Measurements from ENCODE around the gene SMC1A. TPM values are rescaled to one million over a fixed set of nuclear protein-coding genes. Genes with fewer than 3 reads are reported as not detected.
"Not testable (repeated sequence)": the region's sequence is repeated elsewhere in the genome, so short reads cannot be mapped to it uniquely, and the experiment has no call there.

SMC1A gene
- total RNA-seq, 2 experiments from 2014 or later = 148 to 161 TPM

DNA sequence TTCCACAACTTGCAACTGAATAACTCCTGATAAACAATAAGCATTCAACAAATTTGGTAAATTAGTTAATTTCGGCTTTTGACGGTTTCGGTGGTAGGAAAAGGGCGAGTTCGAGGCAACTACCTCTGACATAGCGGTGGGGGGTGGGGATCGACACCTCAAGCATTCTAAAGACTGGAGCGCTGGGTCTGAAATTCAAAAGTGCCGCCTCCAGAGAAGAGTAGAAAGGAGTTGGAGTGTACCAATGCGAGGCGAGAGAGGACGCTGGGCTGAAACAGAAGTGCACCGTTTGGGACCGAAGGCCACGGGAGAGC is 725 bp downstream of the SMC1A start:
- no peak for DNase-seq
- Mint-ChIP-seq H3K4me3 (peak overlapping the region; percentile 90), H3K27ac (peak overlapping the region; percentile 97), H3K27me3 (no peaks in the 10 kb centered on the region), H3K4me1 (ENCODE audit: low read depth) (peaks cover 24% of the 10 kb centered on the region), H3K9me3 (no peaks in the 10 kb centered on the region), H3K36me3 (peaks cover 15% of the 10 kb centered on the region)
- POLR2A ChIA-PET = interaction anchor here (0.6 to 1.9 kb wide), 4 partner anchors 14 to 1115 kb away, joined by 3 to 11 read pairs (median 6); partner anchors contain the start of gene HSD17B10
- CTCF ChIA-PET = interaction anchor here (1.2 to 1.8 kb wide), 3 partner anchors 10 to 104 kb away, joined by 3 to 9 read pairs (median 7); no protein-coding TSS in a partner anchor
- intact Hi-C loops (cut with micrococcal nuclease) = loop anchor here (1.0 to 10.0 kb wide), 2 partner anchors 13 to 623 kb away; partner anchors contain the start of genes HSD17B10 and PHF8

DNA sequence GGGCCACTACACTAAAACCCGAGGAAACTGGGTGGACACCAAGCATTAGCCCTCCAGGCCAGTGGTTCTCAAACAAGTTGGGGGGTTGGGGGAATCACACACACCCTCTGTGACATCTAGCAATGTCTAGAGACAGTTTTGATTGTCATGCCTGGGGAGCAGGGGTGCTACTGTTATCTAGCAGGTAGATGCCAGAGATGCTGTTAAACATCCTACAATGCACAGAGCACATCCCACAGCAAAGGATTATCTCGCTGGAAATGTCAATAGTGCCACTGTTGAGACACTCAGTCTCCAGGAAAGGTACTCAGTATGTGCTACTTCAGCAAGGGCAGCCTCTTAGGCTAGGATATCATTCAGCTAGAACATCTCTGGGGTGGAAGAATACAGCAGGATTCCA is 1.3 kb downstream of the SMC1A start:
- H3K9me3 Mint-ChIP-seq = no peaks in the 10 kb centered on the region
- intact Hi-C loops (cut with micrococcal nuclease) = loop anchor here (10.0 kb wide), 1 partner anchor 624 kb away; the partner anchor contains the start of gene PHF8
- ChIA-PET CTCF (interaction anchor here (1.3 kb wide), 1 partner anchor 61 kb away, joined by 3 read pairs; no protein-coding TSS in a partner anchor), POLR2A (interaction anchor here (1.3 kb wide), 1 partner anchor 25 kb away, joined by 4 read pairs; no protein-coding TSS in a partner anchor)
- peaks cover 24% of the 10 kb centered on the region for H3K4me1 Mint-ChIP-seq (ENCODE audit: low read depth)
- H3K27me3 Mint-ChIP-seq = no peaks in the 10 kb centered on the region
- peaks cover 15% of the 10 kb centered on the region for H3K36me3 Mint-ChIP-seq
- no peak for DNase-seq
- H3K27ac Mint-ChIP-seq = peak overlapping the region; percentile 97
- peak overlapping the region; percentile 90 for H3K4me3 Mint-ChIP-seq

DNA sequence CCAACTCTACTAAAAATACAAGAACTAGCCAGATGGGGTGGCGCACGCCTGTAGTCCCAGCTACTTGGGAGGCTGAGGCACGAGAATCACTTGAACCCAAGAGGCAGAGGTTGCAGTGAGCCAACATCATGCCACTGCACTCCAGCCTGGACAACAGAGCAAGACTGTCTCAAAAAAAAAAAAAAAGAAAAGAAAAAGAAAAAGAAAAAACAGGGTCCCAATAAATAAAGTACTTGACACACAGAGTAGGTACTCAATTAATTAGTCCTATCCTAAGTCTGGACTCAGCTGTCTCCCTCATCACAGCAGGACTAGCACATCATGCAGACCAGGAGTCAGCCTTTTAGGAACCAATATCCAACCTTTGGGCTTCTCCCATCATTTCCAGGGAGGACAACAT is 2.1 kb downstream of the SMC1A start:
- CTCF ChIA-PET = interaction anchor here (1.3 kb wide), 1 partner anchor 62 kb away, joined by 3 read pairs; no protein-coding TSS in a partner anchor
- peak overlapping the region; percentile 90 for H3K4me3 Mint-ChIP-seq
- intact Hi-C loops (cut with micrococcal nuclease) = loop anchor here (10.0 kb wide), 1 partner anchor 624 kb away; the partner anchor contains the start of gene PHF8
- H3K9me3 Mint-ChIP-seq, DNase-seq, H3K27me3 Mint-ChIP-seq, POLR2A ChIA-PET, H3K27ac Mint-ChIP-seq: not testable (repeated sequence)
- H3K36me3 Mint-ChIP-seq = peaks cover 15% of the 10 kb centered on the region
- peaks cover 24% of the 10 kb centered on the region for H3K4me1 Mint-ChIP-seq (ENCODE audit: low read depth)

DNA sequence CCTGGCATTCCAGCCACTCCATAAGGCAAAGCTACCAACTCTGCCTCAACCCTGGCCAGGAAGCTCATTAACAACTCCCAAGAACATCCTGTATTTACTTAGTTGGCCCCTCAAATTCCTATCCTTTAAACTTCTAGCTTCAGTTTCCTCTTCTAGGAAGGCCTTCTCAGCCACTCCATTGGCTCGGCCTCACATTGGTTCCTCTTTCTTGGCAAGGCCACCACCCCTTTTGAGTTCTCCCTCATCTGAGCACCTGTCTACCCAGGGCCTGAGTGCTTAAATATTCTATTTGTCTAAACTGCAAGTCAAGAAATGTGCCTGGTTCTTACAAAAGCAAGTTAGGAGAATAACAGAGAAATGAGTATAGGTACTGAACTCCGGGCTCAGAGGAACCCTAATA is 10.0 kb downstream of the SMC1A start:
- Mint-ChIP-seq H3K36me3 (peaks cover 34% of the 10 kb centered on the region), H3K9me3 (no peaks in the 10 kb centered on the region), H3K27ac (no peak overlapping the region), H3K4me3 (no peak overlapping the region), H3K27me3 (no peaks in the 10 kb centered on the region), H3K4me1 (ENCODE audit: low read depth) (peaks cover under 1% of the 10 kb centered on the region)
- ChIA-PET POLR2A (no interaction called here), CTCF (interaction anchor here (1.2 kb wide), 1 partner anchor 10 kb away, joined by 3 read pairs; the partner anchor contains the start of genes RIBC1 and SMC1A)
- intact Hi-C loops (cut with micrococcal nuclease) = no loop called here
- no peak for DNase-seq

DNA sequence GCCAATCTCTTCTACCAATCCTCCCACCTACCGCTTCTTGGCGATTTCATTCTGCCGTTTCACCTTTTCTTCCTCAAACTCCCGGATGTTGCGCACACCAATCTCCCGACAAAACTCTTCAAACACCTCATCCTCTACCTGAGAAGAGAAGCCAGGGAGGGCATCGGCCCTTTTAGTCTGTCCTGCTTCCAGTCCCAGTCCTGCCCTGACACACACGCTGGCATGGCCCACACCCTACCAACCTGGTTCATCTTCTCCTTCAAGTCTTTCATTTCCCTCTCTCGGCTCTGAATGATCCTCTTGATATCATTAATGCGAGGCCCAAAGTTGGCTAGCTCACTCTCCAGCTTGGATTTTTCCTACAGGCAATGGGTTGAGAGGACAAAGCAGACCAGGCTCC is 18.9 kb downstream of the SMC1A start:
- ChIA-PET POLR2A (no interaction called here), CTCF (no interaction called here)
- no peak overlapping the region for H3K4me3 Mint-ChIP-seq
- no peaks in the 10 kb centered on the region for H3K27me3 Mint-ChIP-seq
- no peaks in the 10 kb centered on the region for H3K9me3 Mint-ChIP-seq
- no peak overlapping the region for H3K27ac Mint-ChIP-seq
- intact Hi-C loops (cut with micrococcal nuclease) = no loop called here
- H3K4me1 Mint-ChIP-seq (ENCODE audit: low read depth) = no peaks in the 10 kb centered on the region
- DNase-seq = no peak
- peaks cover 31% of the 10 kb centered on the region for H3K36me3 Mint-ChIP-seq

DNA sequence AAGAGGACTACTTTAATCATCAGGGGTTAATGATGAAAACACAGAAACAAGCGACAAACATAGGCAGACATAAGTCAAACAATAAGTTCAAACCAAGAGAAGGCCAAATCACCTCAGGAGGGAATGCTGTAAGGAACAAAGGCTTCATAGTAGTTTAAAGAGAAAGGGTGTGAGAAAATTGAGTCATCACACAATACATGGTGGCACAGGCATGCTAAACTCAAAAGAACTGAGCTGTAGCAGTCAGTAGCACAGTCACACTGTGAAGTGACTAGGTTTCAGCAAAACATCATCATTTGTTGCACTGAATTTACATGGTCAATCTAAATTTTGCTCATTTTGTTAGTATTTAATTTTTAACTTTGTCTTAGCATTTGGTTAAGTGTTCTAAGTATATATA is 24.2 kb downstream of the SMC1A start:
- ChIA-PET POLR2A (interaction anchor here (1.0 kb wide), 1 partner anchor 25 kb away, joined by 3 read pairs; the partner anchor contains the start of genes RIBC1 and SMC1A), CTCF (interaction anchor here (0.6 to 1.2 kb wide), 2 partner anchors 29 to 49 kb away, joined by 3 to 4 read pairs; no protein-coding TSS in a partner anchor)
- Mint-ChIP-seq H3K27ac (peak overlapping the region; percentile 18), H3K36me3 (peaks cover 31% of the 10 kb centered on the region), H3K4me1 (ENCODE audit: low read depth) (no peaks in the 10 kb centered on the region), H3K4me3 (no peak overlapping the region), H3K9me3 (no peaks in the 10 kb centered on the region), H3K27me3 (no peaks in the 10 kb centered on the region)
- intact Hi-C loops (cut with micrococcal nuclease) = no loop called here
- no peak for DNase-seq

DNA sequence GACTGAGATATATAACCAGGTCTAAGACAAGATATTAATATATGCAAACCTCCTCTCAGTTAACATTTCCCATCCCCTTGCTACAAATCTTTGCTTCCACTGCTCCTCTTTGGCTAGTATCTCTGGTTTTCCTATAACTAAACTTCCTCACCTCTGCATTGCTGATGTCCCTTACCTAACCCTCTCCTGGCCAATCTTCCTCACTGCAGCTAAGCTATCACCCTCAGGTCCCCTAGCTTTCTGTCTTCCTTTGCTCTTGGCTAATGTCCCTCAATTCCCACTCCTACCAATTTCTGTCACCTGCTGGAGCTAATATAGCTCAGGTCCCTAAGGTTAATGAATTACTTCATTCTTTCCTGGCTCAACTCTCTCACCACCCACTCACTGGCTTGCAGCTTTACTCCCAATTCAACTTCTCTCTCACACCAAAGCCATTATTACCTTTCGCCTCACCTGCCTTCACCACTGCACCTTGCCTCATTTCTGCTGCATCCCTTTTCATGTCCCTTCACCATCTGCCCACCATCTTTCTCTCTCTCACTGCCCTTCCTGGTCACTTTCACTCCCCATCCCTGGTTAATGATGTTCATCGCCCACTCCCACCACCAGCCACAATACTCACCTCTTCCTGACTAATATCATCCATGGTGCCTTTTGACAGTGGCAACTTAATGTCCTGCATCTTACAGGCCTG is 26.7 kb downstream of the SMC1A start:
- ChIA-PET CTCF (interaction anchor here (1.2 to 1.4 kb wide), 2 partner anchors 50 to 86 kb away, joined by 3 to 4 read pairs; no protein-coding TSS in a partner anchor), POLR2A (no interaction called here)
- Mint-ChIP-seq H3K4me1 (ENCODE audit: low read depth) (no peaks in the 10 kb centered on the region), H3K27me3 (no peaks in the 10 kb centered on the region), H3K4me3 (no peak overlapping the region), H3K36me3 (peaks cover 21% of the 10 kb centered on the region), H3K9me3 (no peaks in the 10 kb centered on the region), H3K27ac (no peak overlapping the region)
- no peak for DNase-seq
- intact Hi-C loops (cut with micrococcal nuclease) = no loop called here

DNA sequence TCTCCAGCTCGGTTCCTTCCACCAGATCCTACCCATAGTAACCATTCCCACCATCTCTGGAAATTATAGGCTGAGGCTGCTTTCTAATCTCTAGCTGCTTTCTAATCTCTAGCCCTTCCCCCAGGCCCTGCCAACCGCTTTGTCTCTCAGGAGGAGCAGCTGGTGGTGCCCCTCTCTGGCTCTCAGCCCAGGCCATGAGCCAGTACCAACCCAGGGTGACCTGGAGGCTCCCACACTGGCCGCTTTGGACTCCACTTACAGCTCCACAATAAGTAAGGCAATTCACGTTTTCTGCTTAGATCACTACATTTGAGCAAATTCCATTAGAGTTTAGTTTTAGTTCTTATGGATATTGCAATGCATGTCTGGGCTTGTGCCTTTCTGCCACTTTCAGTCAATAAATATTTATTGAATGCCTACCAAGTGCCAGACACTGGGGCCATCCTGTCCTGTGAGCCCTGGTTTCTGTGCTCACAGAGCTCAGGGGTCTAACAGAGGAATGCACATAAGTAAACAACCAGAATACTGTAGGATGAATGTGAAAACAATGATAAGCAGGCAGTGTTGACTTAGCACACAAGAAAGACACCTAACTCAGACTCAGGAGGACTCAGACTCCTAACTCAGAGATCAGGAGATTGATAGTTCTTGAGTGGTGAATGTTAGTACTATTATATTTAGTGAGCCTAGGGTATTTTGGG is 38.9 kb downstream of the SMC1A start:
- ChIA-PET CTCF (interaction anchor here (1.1 kb wide), 1 partner anchor 63 kb away, joined by 3 read pairs; no protein-coding TSS in a partner anchor), POLR2A (no interaction called here)
- intact Hi-C loops (cut with micrococcal nuclease) = no loop called here
- no peak for DNase-seq
- Mint-ChIP-seq H3K4me1 (ENCODE audit: low read depth) (no peaks in the 10 kb centered on the region), H3K36me3 (peaks cover 37% of the 10 kb centered on the region), H3K4me3 (no peak overlapping the region), H3K27ac (no peak overlapping the region), H3K27me3 (no peaks in the 10 kb centered on the region), H3K9me3 (no peaks in the 10 kb centered on the region)

DNA sequence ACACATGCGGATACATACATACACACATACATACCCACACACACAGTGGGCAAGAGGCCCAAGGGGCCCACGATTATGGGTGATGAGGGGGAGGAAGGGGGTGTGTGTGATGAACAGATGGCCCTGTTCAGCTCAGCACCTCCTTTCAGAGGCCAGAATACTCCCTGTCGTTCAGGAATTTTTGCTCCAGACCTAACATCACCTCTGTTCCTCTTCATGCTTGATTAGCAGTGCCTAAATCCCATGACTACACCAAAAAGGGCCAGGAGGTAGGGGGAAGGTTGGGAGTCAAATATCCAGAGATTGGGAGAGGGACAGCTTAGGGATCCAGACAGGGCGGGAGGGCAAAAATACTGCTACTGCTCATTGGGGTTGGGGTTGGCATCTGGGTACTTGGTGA is 42.7 kb downstream of the SMC1A start:
- H3K4me3 Mint-ChIP-seq = no peak overlapping the region
- H3K4me1 Mint-ChIP-seq (ENCODE audit: low read depth) = no peaks in the 10 kb centered on the region
- no peaks in the 10 kb centered on the region for H3K27me3 Mint-ChIP-seq
- no peak overlapping the region for H3K27ac Mint-ChIP-seq
- no peaks in the 10 kb centered on the region for H3K9me3 Mint-ChIP-seq
- no peak for DNase-seq
- H3K36me3 Mint-ChIP-seq = peaks cover 39% of the 10 kb centered on the region
- intact Hi-C loops (cut with micrococcal nuclease) = no loop called here
- POLR2A ChIA-PET = no interaction called here
- CTCF ChIA-PET = interaction anchor here (1.0 to 1.9 kb wide), 3 partner anchors 56 to 66 kb away, joined by 3 to 6 read pairs (median 5); no protein-coding TSS in a partner anchor

DNA sequence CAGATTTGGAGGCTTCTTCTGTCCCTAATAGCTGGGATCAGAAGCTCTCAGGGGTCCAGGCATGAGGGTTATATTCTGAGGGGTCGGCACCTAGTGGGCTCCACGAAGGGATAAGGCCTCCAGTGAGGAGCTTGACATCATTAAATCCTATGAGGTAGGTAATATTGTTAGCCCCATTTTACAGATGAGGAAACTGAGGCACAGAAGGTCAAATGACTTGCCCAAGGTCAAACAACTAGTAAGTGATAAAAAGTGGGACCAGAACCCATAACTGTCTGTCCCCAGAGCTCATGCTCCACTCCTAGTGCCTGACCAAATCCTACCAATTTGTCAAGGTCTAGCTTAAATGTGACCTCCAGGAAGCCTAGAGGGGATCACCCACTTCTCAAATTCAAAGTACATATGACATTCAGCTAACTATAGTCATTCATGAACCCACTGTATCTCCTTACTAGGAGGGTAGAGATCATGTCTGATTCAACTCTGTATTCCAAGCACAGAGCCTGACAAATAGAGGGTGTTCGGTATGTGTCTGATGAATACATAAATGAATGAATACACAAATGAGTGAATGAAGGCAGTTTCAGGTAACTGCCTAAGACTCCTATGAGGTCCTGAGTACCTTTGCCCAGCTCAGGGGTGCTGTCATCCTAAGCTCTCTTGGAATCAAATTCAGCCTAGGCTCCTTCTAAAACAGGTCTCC is 43.3 kb downstream of the SMC1A start:
- DNase-seq = no peak
- no peaks in the 10 kb centered on the region for H3K4me1 Mint-ChIP-seq (ENCODE audit: low read depth)
- H3K4me3 Mint-ChIP-seq = no peak overlapping the region
- intact Hi-C loops (cut with micrococcal nuclease) = no loop called here
- H3K27me3 Mint-ChIP-seq = no peaks in the 10 kb centered on the region
- H3K27ac Mint-ChIP-seq = no peak overlapping the region
- ChIA-PET CTCF (interaction anchor here (0.8 to 1.9 kb wide), 4 partner anchors 56 to 103 kb away, joined by 3 to 6 read pairs (median 4); no protein-coding TSS in a partner anchor), POLR2A (no interaction called here)
- no peaks in the 10 kb centered on the region for H3K9me3 Mint-ChIP-seq
- peaks cover 37% of the 10 kb centered on the region for H3K36me3 Mint-ChIP-seq

DNA sequence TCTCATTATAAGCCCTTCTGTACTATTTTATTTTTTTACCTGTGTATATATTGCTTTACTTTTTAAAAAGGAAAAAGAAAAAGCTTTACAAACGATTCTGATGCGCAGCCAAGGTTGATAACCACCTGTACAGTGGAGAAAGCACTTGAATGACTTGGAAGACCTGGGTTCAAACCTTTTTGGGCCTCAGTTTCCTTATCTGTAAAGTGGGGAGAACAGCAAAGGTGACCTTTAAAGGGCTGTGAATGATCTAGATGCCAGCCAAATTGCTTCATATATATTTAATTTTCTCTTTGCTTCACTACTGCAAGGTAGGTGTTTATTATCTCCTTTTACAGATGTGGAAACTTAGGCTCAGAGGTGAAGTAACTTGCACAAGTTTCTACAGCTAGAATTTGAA is 45.0 kb downstream of the SMC1A start:
- CTCF ChIA-PET = no interaction called here
- no peaks in the 10 kb centered on the region for H3K9me3 Mint-ChIP-seq
- intact Hi-C loops (cut with micrococcal nuclease) = no loop called here

DNA sequence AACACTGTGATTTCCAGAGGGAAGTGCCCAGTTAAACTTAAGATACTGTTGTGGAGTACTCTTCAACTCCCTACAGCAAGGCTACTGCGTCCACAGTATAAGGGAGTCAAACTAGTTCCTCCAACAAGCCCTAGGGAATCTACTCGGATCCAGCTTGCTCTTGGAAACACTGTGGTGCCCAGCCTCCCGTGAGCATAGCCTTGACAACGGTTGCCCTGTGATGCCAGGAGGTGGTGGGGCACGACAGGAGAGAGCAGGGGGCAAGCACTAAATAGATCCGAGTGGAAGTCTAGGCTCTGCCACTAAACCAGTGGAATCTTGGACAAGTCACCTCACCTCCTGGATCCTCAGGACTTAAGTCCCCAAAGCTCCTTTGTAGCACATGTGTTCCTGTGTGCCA is 45.6 kb downstream of the SMC1A start:
- H3K27me3 Mint-ChIP-seq = no peaks in the 10 kb centered on the region
- intact Hi-C loops (cut with micrococcal nuclease) = no loop called here
- ChIA-PET POLR2A (no interaction called here), CTCF (no interaction called here)
- no peak overlapping the region for H3K4me3 Mint-ChIP-seq
- DNase-seq = no peak
- H3K27ac Mint-ChIP-seq = no peak overlapping the region
- H3K36me3 Mint-ChIP-seq = peaks cover 27% of the 10 kb centered on the region
- no peaks in the 10 kb centered on the region for H3K4me1 Mint-ChIP-seq (ENCODE audit: low read depth)
- no peaks in the 10 kb centered on the region for H3K9me3 Mint-ChIP-seq

More for the DNA sequence above, 45.0 kb downstream of the SMC1A start:
- Mint-ChIP-seq H3K27me3 (no peaks in the 10 kb centered on the region), H3K4me1 (ENCODE audit: low read depth) (no peaks in the 10 kb centered on the region), H3K27ac (no peak overlapping the region), H3K36me3 (peaks cover 31% of the 10 kb centered on the region), H3K4me3 (no peak overlapping the region)
- no peak for DNase-seq
- POLR2A ChIA-PET = no interaction called here

Measured in activated CD4-positive, alpha-beta memory T cell treated with anti-CD3 and anti-CD28 coated beads for 36 hours (primary cell).